ENCODE data around the gene FAM170B.

The FAM170B gene

DNA sequence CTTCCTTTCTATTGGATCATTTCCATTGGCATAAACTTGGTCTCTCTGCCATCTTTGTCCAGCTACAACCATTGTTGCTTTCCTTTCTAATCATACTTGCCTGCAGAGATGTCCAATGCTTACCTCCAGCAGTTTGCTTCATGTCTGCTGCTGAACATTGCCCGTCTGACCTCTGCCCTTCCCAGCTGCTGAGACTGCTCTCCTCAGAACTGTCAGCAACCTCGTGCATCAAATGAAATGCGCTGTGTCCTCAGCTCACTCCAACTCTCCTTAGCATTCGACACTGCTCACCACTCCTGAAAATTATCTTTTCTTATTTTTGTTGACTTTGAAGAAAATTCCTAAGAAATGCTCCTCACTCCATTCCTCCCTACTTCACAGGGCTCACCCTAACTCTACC lies 5.0 kb downstream of the FAM170B start:
- H3K9me3 ChIP-seq (ENCODE audit: insufficient read depth, low read length), result no peaks in the 10 kb centered on the region
- H2AFZ ChIP-seq (ENCODE audit: low read depth, low read length), result no peak overlapping the region
- no peak overlapping the region for H3K9ac ChIP-seq (ENCODE audit: low read length)
- no peak for TF ChIP-seq EZH2phosphoT487 (IDR thresholded peaks at IDR 0.05; ENCODE audit: low read depth)
- TF ChIP-seq, protein P1, sequence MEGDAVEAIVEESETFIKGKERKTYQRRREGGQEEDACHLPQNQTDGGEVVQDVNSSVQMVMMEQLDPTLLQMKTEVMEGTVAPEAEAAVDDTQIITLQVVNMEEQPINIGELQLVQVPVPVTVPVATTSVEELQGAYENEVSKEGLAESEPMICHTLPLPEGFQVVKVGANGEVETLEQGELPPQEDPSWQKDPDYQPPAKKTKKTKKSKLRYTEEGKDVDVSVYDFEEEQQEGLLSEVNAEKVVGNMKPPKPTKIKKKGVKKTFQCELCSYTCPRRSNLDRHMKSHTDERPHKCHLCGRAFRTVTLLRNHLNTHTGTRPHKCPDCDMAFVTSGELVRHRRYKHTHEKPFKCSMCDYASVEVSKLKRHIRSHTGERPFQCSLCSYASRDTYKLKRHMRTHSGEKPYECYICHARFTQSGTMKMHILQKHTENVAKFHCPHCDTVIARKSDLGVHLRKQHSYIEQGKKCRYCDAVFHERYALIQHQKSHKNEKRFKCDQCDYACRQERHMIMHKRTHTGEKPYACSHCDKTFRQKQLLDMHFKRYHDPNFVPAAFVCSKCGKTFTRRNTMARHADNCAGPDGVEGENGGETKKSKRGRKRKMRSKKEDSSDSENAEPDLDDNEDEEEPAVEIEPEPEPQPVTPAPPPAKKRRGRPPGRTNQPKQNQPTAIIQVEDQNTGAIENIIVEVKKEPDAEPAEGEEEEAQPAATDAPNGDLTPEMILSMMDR (IDR thresholded peaks at IDR 0.05; ENCODE audit: low read depth, low read length), result no peak
- H3K27me3 ChIP-seq (ENCODE audit: low read depth, low read length), result no peaks in the 10 kb centered on the region
- no peak overlapping the region for H3K4me2 ChIP-seq (ENCODE audit: low read length)
- peaks cover 6% of the 10 kb centered on the region; the same call in 1 of the 2 replicates for H3K4me1 ChIP-seq (ENCODE audit: low read length)
- no peaks in the 10 kb centered on the region for H4K20me1 ChIP-seq (ENCODE audit: insufficient read depth, low read length)
- no peaks in the 10 kb centered on the region for H3K36me3 ChIP-seq (replicated peaks; ENCODE audit: low read depth, low read length)
- H3K27ac ChIP-seq (ENCODE audit: low read length), result no peak overlapping the region
- H3K79me2 ChIP-seq (ENCODE audit: low read length), result no peaks in the 10 kb centered on the region
- H3K4me3 ChIP-seq (ENCODE audit: low read length), result no peak overlapping the region

DNA sequence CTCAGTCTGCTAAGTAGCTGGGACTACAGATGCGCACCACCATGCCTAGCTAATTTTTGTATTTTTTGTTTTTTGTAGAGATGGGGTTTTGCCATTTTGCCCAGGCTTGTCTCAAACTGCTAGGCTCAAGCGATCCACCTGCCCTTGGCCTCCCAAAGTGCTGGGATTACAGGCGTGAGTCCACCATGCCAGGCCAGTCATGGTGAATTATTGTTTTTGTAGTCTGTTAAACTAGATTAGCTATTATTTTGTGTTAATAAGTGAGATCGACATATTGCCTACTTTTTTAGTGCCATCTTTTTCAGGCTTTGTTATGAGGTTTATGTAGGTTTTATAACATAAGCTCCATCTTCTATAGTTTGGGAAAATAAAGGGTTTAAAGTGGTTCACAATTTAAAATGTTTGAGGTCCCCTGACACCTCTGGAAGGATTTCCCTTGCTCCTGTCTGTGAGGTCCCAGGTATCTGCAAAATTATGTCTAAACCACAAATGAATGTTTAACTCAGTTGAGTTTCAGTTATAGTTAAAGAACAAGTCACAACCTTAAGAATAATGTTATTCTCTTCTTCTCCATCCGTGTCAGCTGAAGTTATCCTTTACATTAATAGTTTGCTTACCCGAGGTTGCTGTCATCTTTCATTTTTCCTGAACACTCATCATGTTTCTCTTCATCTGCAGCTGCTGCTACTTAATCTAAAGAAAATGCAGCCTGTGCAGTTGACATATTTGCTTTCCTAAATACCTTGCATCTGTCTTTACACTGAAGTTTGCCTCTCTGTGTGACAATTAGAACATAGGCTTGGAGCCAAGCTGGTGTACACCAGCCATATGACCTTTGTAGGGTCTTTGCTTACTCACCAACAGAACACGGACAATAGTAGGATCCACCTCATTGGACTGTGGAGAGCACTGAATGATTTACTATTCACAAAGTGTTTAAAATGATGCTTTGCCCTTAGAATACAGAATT lies 9.6 kb downstream of the FAM170B start:
- H3K27me3 ChIP-seq (ENCODE audit: low read depth, low read length), result no peaks in the 10 kb centered on the region
- peaks cover 6% of the 10 kb centered on the region; the same call in 1 of the 2 replicates for H3K4me1 ChIP-seq (ENCODE audit: low read length)
- no peak overlapping the region for H3K4me3 ChIP-seq (ENCODE audit: low read length)
- H2AFZ ChIP-seq (ENCODE audit: low read depth, low read length), result no peak overlapping the region
- no peak overlapping the region for H3K9ac ChIP-seq (ENCODE audit: low read length)
- no peak overlapping the region for H3K4me2 ChIP-seq (ENCODE audit: low read length)
- no peaks in the 10 kb centered on the region for H3K9me3 ChIP-seq (ENCODE audit: insufficient read depth, low read length)
- H4K20me1 ChIP-seq (ENCODE audit: insufficient read depth, low read length), result no peaks in the 10 kb centered on the region
- no peaks in the 10 kb centered on the region for H3K79me2 ChIP-seq (ENCODE audit: low read length)
- H3K27ac ChIP-seq (ENCODE audit: low read length), result no peak overlapping the region
- TF ChIP-seq, protein P1 (IDR thresholded peaks at IDR 0.05; ENCODE audit: low read depth, low read length), result no peak
- TF ChIP-seq EZH2phosphoT487 (IDR thresholded peaks at IDR 0.05; ENCODE audit: low read depth), result no peak
- H3K36me3 ChIP-seq (replicated peaks; ENCODE audit: low read depth, low read length), result no peaks in the 10 kb centered on the region

DNA sequence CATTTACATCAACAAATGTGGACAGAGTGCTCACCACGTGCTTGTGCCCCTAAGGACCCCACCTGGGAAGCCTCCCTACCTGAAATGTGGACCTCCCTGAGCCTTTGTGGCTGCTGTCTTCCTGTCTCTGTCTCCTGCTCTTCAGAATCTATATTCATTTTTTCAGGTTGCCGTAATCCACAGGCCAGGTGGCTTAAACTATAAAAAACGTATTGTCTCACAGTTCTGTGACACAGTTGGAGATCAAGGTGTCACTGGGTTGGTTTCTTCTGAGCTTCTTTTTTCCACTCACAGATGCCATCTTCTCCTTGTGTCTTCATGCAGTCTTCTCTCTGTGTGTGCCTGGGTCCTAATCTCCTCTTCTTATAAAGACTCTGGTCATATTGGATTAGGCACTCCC lies 12.9 kb downstream of the FAM170B start:
- Histone ChIP-seq H3K9ac (ENCODE audit: low read length) (no peak overlapping the region), H3K36me3 (replicated peaks; ENCODE audit: low read depth, low read length) (no peaks in the 10 kb centered on the region), H3K9me3 (ENCODE audit: insufficient read depth, low read length) (no peaks in the 10 kb centered on the region), H3K4me2 (ENCODE audit: low read length) (no peak overlapping the region), H3K27ac (ENCODE audit: low read length) (no peak overlapping the region), H3K27me3 (ENCODE audit: low read depth, low read length) (no peaks in the 10 kb centered on the region), H3K79me2 (ENCODE audit: low read length) (no peaks in the 10 kb centered on the region), H4K20me1 (ENCODE audit: insufficient read depth, low read length) (no peaks in the 10 kb centered on the region), H3K4me1 (ENCODE audit: low read length) (peaks cover 6% of the 10 kb centered on the region; the same call in 1 of the 2 replicates), H3K4me3 (ENCODE audit: low read length) (no peak overlapping the region), H2AFZ (ENCODE audit: low read depth, low read length) (no peak overlapping the region)
- TF ChIP-seq, protein P1 (IDR thresholded peaks at IDR 0.05; ENCODE audit: low read depth, low read length), result no peak
- no peak for TF ChIP-seq EZH2phosphoT487 (IDR thresholded peaks at IDR 0.05; ENCODE audit: low read depth)

DNA sequence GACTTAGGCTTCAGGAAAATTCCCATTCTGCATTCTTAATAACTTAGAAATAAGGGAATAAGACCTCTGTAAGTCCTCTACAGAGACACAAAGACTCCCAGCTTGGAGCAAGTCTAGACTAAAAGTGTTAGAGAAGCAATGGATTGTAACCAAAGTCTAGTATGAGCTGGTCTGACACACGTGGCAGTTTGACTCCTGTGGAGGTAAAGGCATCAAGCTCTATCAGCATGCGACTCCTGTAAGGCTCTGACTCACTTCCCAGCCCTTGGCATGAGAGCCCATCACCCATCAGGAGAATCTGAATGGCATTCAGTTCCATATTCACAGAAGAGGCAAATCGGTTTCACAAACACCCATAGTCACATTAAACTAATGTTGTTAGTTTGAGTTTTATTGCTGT lies 14.1 kb downstream of the FAM170B start:
- H3K27me3 ChIP-seq (ENCODE audit: low read depth, low read length), result no peaks in the 10 kb centered on the region
- no peak overlapping the region for H3K4me2 ChIP-seq (ENCODE audit: low read length)
- peaks cover 6% of the 10 kb centered on the region; the same call in 1 of the 2 replicates for H3K4me1 ChIP-seq (ENCODE audit: low read length)
- no peaks in the 10 kb centered on the region for H3K9me3 ChIP-seq (ENCODE audit: insufficient read depth, low read length)
- no peak overlapping the region for H3K9ac ChIP-seq (ENCODE audit: low read length)
- H2AFZ ChIP-seq (ENCODE audit: low read depth, low read length), result no peak overlapping the region
- H3K4me3 ChIP-seq (ENCODE audit: low read length), result no peak overlapping the region
- H3K27ac ChIP-seq (ENCODE audit: low read length), result no peak overlapping the region
- H4K20me1 ChIP-seq (ENCODE audit: insufficient read depth, low read length), result no peaks in the 10 kb centered on the region
- no peaks in the 10 kb centered on the region for H3K36me3 ChIP-seq (replicated peaks; ENCODE audit: low read depth, low read length)
- TF ChIP-seq, protein P1 (IDR thresholded peaks at IDR 0.05; ENCODE audit: low read depth, low read length), result no peak
- TF ChIP-seq EZH2phosphoT487 (IDR thresholded peaks at IDR 0.05; ENCODE audit: low read depth), result no peak
- H3K79me2 ChIP-seq (ENCODE audit: low read length), result no peaks in the 10 kb centered on the region
